Stimulated activated naive B cell treated with anti-CD40 and anti-IgM and Interleukin-4, amounts not matched to agents 10 μg/mL and 1 μg/mL and 100 μg/mL, for 72 hours (primary cell): ENCODE data around the gene SFI1.
A peak's percentile ranks its signal among the peaks of the same experiment; 100 is the strongest.
"Not testable (repeated sequence)": the region's sequence is repeated elsewhere in the genome, so short reads cannot be mapped to it uniquely, and the experiment has no call there.

Experiments used
- ATAC-seq, 2 donors: fragments of 150-1000 bp; cut with Tn5 transposase; replicated peaks; 2 replicates each; pipeline ENCODE4 v1.10.0; 2021; ENCODE audit warnings: moderate library complexity in 1 of 2
- DNase-seq: peaks from one replicate; pipeline ENCODE4 v3.0.0; 2021
- H3K27ac Mint-ChIP-seq: one replicate; pipeline ENCODE4 v1.8.0; 2022; ENCODE audit warnings: mild to moderate bottlenecking, mixed read lengths
- H3K27me3 Mint-ChIP-seq, 2 donors: one replicate each; pipeline ENCODE4 v1.8.0; 2022; ENCODE audit warnings: mixed read lengths in 2 of 2
- H3K36me3 Mint-ChIP-seq, 2 donors: one replicate each; pipeline ENCODE4 v1.8.0; 2022; ENCODE audit warnings: mixed read lengths in 2 of 2, mild to moderate bottlenecking in 1 of 2
- H3K4me1 Mint-ChIP-seq, 2 donors: one replicate each; pipeline ENCODE4 v1.8.0; 2022; ENCODE audit warnings: mixed read lengths in 2 of 2, mild to moderate bottlenecking in 1 of 2
- H3K4me3 Mint-ChIP-seq, 2 donors: one replicate each; pipeline ENCODE4 v1.8.0; 2022; ENCODE audit warnings: mild to moderate bottlenecking in 2 of 2, mixed read lengths in 2 of 2, moderate library complexity in 1 of 2
- H3K9me3 Mint-ChIP-seq, 2 donors: one replicate each; pipeline ENCODE4 v1.8.0; 2022; ENCODE audit warnings: mixed read lengths in 2 of 2, mild to moderate bottlenecking in 1 of 2

SFI1 gene

GRCh38 chr22:31577711-31578110 lies 81.4 kb downstream of the SFI1 start:
- Mint-ChIP-seq H3K36me3 (peaks cover 29 to 50% of the 10 kb centered on the region in 2 donors), H3K4me1 (peaks cover 5 to 8% of the 10 kb centered on the region in 2 donors), H3K4me3 (no peak overlapping the region), H3K27me3 (no peaks in the 10 kb centered on the region), H3K27ac (peak overlapping the region; percentile 66), H3K9me3 (no peaks in the 10 kb centered on the region)
- no peak for DNase-seq
- ATAC-seq, result no peak

GRCh38 chr22:31578171-31578570 lies 81.8 kb downstream of the SFI1 start:
- Mint-ChIP-seq H3K27me3 (no peaks in the 10 kb centered on the region), H3K36me3 (peaks cover 29 to 47% of the 10 kb centered on the region in 2 donors), H3K4me3 (no peak overlapping the region), H3K4me1 (peaks cover 7 to 13% of the 10 kb centered on the region in 2 donors), H3K27ac (peak overlapping the region; percentile 25), H3K9me3 (no peaks in the 10 kb centered on the region)
- ATAC-seq (no peak), DNase-seq (no peak)

GRCh38 chr22:31579835-31580242 lies 83.5 kb downstream of the SFI1 start:
- no peak overlapping the region for H3K4me3 Mint-ChIP-seq
- no peaks in the 10 kb centered on the region for H3K9me3 Mint-ChIP-seq
- ATAC-seq (no peak), DNase-seq (no peak)
- no peaks in the 10 kb centered on the region for H3K27me3 Mint-ChIP-seq
- H3K27ac Mint-ChIP-seq, result no peak overlapping the region
- H3K4me1 Mint-ChIP-seq, result peaks cover 12 to 20% of the 10 kb centered on the region in 2 donors
- H3K36me3 Mint-ChIP-seq, result peaks cover 35 to 56% of the 10 kb centered on the region in 2 donors

- Mint-ChIP-seq H3K9me3 (no peaks in the 10 kb centered on the region), H3K27ac (no peak overlapping the region), H3K4me3 (no peak overlapping the region), H3K4me1 (peaks cover 15 to 25% of the 10 kb centered on the region in 2 donors), H3K36me3 (peaks cover 44 to 53% of the 10 kb centered on the region in 2 donors), H3K27me3 (no peaks in the 10 kb centered on the region)
- DNase-seq, result no peak
- ATAC-seq, result no peak
These were observed 87.6 kb downstream of the SFI1 start for GRCh38 chr22:31583861-31584485.

- Mint-ChIP-seq H3K4me1 (peaks cover 15 to 25% of the 10 kb centered on the region in 2 donors), H3K9me3 (no peaks in the 10 kb centered on the region), H3K27me3 (no peaks in the 10 kb centered on the region), H3K36me3 (peaks cover 43 to 54% of the 10 kb centered on the region in 2 donors), H3K4me3 (no peak overlapping the region), H3K27ac (no peak overlapping the region)
- no peak for DNase-seq
- no peak for ATAC-seq
These were observed 88.4 kb downstream of the SFI1 start for GRCh38 chr22:31584804-31585160.

- Mint-ChIP-seq H3K9me3 (no peaks in the 10 kb centered on the region), H3K4me3 (no peak overlapping the region), H3K4me1 (peaks cover 13 to 25% of the 10 kb centered on the region in 2 donors), H3K36me3 (peaks cover 37 to 50% of the 10 kb centered on the region in 2 donors), H3K27me3 (no peaks in the 10 kb centered on the region), H3K27ac (no peak overlapping the region)
- ATAC-seq, result no peak
- no peak for DNase-seq
These were observed 89.0 kb downstream of the SFI1 start for GRCh38 chr22:31585161-31585859.

GRCh38 chr22:31586137-31586920 lies 90.0 kb downstream of the SFI1 start:
- peaks cover 35 to 45% of the 10 kb centered on the region in 2 donors for H3K36me3 Mint-ChIP-seq
- peaks cover 13 to 25% of the 10 kb centered on the region in 2 donors for H3K4me1 Mint-ChIP-seq
- no peaks in the 10 kb centered on the region for H3K9me3 Mint-ChIP-seq
- no peak overlapping the region for H3K27ac Mint-ChIP-seq
- ATAC-seq, result no peak
- DNase-seq, result no peak
- H3K4me3 Mint-ChIP-seq, result no peak overlapping the region
- no peaks in the 10 kb centered on the region for H3K27me3 Mint-ChIP-seq

GRCh38 chr22:31588970-31589675 lies 92.8 kb downstream of the SFI1 start:
- ATAC-seq (no peak), DNase-seq (no peak)
- Mint-ChIP-seq H3K4me3 (no peak overlapping the region), H3K4me1 (peaks cover 4 to 5% of the 10 kb centered on the region in 2 donors), H3K9me3 (no peaks in the 10 kb centered on the region), H3K27ac (no peak overlapping the region), H3K36me3 (peaks cover 29 to 31% of the 10 kb centered on the region in 2 donors), H3K27me3 (no peaks in the 10 kb centered on the region)

GRCh38 chr22:31590161-31590560 lies 93.8 kb downstream of the SFI1 start:
- H3K4me3 Mint-ChIP-seq, ATAC-seq, H3K9me3 Mint-ChIP-seq, H3K27me3 Mint-ChIP-seq, H3K4me1 Mint-ChIP-seq, DNase-seq, H3K27ac Mint-ChIP-seq: not testable (repeated sequence)
- H3K36me3 Mint-ChIP-seq, result peaks cover 26 to 28% of the 10 kb centered on the region in 2 donors

- Mint-ChIP-seq H3K36me3 (peaks cover 2 to 10% of the 10 kb centered on the region in 2 donors), H3K4me1 (peaks cover 0 to 5% of the 10 kb centered on the region in 2 donors), H3K27ac (peak overlapping the region; percentile 2), H3K27me3 (no peaks in the 10 kb centered on the region), H3K4me3 (no peak overlapping the region), H3K9me3 (no peaks in the 10 kb centered on the region)
- ATAC-seq, result no peak
- DNase-seq, result no peak
These were observed 98.9 kb downstream of the SFI1 start for GRCh38 chr22:31595271-31595670.

- Mint-ChIP-seq H3K27me3 (no peaks in the 10 kb centered on the region), H3K36me3 (peaks cover 29 to 50% of the 10 kb centered on the region in 2 donors), H3K27ac (no peak overlapping the region), H3K9me3 (no peaks in the 10 kb centered on the region), H3K4me1 (no peaks in the 10 kb centered on the region), H3K4me3 (no peak overlapping the region)
- DNase-seq, result no peak
- no peak for ATAC-seq
These were observed 106.1 kb downstream of the SFI1 start for GRCh38 chr22:31602259-31602952.

- H3K27ac Mint-ChIP-seq, result no peak overlapping the region
- H3K4me3 Mint-ChIP-seq, result no peak overlapping the region
- ATAC-seq, result no peak
- H3K4me1 Mint-ChIP-seq, result no peaks in the 10 kb centered on the region
- no peaks in the 10 kb centered on the region for H3K27me3 Mint-ChIP-seq
- DNase-seq, result no peak
- H3K36me3 Mint-ChIP-seq, result peaks cover 32 to 54% of the 10 kb centered on the region in 2 donors
- no peaks in the 10 kb centered on the region for H3K9me3 Mint-ChIP-seq
These were observed 106.8 kb downstream of the SFI1 start for GRCh38 chr22:31603081-31603525.

- no peaks in the 10 kb centered on the region for H3K9me3 Mint-ChIP-seq
- no peak overlapping the region for H3K4me3 Mint-ChIP-seq
- DNase-seq (no peak), ATAC-seq (no peak)
- peaks cover 32 to 54% of the 10 kb centered on the region in 2 donors for H3K36me3 Mint-ChIP-seq
- no peaks in the 10 kb centered on the region for H3K27me3 Mint-ChIP-seq
- no peak overlapping the region for H3K27ac Mint-ChIP-seq
- no peaks in the 10 kb centered on the region for H3K4me1 Mint-ChIP-seq
These were observed 107.2 kb downstream of the SFI1 start for GRCh38 chr22:31603574-31603973.
